A549 treated with DMSO at 1 μM for 4 hours (cell line): ENCODE data around the gene CD46. TPM values are rescaled to one million over a fixed set of nuclear protein-coding genes. Genes with fewer than 3 reads are reported as not detected.

Experiments used
- total RNA-seq: library from RNA; stranded (reverse); fragments of 200-300 nt; extraction: Qiagen RNA extraction; gene quantifications from 5 replicates; pipeline ENCODE4 v1.2.3, GENCODE V29; 2022; ENCODE audit warnings: low read depth

The CD46 gene
- 95.0 to 136 TPM (median 117 TPM) in 5 replicates for total RNA-seq

DNA sequence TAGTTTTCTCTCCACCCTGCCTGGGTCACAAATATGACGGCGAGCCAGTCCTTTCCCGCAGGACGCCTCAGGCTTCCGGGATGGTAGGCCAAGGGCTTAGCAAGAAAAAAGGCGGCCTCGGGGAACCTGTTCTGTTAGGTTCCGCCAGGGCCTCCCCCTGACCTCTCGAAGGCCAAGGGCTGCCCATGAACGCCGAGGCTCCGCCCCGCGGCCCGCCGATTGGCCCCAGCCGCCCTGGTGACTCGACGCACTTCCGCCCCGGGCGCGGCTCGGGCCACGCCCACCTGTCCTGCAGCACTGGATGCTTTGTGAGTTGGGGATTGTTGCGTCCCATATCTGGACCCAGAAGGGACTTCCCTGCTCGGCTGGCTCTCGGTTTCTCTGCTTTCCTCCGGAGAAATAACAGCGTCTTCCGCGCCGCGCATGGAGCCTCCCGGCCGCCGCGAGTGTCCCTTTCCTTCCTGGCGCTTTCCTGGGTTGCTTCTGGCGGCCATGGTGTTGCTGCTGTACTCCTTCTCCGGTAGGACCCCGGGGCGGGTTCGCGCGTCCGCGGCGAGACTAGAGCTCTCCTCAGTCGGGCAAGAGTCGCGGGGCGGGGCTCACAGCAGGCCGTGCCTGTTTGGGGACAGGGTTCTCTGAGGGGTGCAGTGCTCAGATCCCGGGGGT, at the start of gene CD46:
Gene CD46 (plus strand): TSS at position 265 of the 666 bp plus-strand sequence. CDS start 159 bp downstream, at position 424.

Other genes with a start within 250 kb of the CD46 start
- gene CR1L, start 106.9 kb upstream of the CD46 start, total RNA-seq, result not detected in 5 replicates
- not detected in 5 replicates for gene CD34, start 159.1 kb downstream of the CD46 start, total RNA-seq